NCI-H460 (cell line): ENCODE results near the gene TMEM51. TPM values are rescaled to one million over a fixed set of nuclear protein-coding genes. Genes with fewer than 3 reads are reported as not detected.

Experiments
- DNase-seq: peaks from one replicate; pipeline ENCODE4 v3.0.0-alpha.2; 2016; ENCODE audit warnings: low read depth; ENCODE audit errors: extremely low read depth
- total RNA-seq: library from RNA; depleted of rRNA; stranded (reverse); fragments of >200 nt; shearing (Covaris generic); gene quantifications from 2 replicates; pipeline ENCODE4 v1.2.3, GENCODE V29; 2014

Gene TMEM51
- total RNA-seq, 1 experiment from 2014 or later, result 6.3 TPM

- DNase-seq, result no peak
Measured at GRCh38 chr1:15212216-15212953, 58.8 kb downstream of the TMEM51 start.

GRCh38 chr1:15212954-15213291 lies 59.4 kb downstream of the TMEM51 start:
- DNase-seq, result no peak

DNA sequence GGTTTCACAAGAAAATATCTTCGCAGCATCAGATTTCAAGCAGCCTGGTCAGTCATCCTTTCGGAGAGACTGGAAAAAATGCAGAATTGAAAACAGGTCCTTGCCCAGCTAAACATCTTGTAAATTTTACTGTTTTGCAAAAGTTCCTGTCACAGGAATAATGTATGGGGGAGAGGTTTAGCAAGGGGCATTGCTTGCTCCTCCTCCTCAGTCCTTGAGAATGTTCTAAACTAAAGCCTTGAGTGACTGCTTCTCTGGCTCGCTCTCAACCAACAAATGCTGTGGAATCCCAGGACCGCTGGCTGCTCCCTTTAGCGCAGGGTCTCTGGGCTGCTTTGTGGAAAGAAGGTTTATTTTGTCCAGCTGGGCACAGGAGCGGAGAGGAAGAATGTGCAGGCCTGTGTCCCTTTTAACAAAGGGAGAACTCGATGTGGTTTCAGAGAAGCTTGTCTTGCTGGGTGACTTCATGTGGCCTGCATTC lies 59.8 kb downstream of the TMEM51 start:
- no peak for DNase-seq

- DNase-seq, result no peak
Measured at GRCh38 chr1:15214527-15214926, 61.0 kb downstream of the TMEM51 start.

- DNase-seq, result no peak
Measured at GRCh38 chr1:15215116-15215515, 61.6 kb downstream of the TMEM51 start.

- no peak for DNase-seq
Measured at GRCh38 chr1:15217654-15218053, 64.1 kb downstream of the TMEM51 start.

DNA sequence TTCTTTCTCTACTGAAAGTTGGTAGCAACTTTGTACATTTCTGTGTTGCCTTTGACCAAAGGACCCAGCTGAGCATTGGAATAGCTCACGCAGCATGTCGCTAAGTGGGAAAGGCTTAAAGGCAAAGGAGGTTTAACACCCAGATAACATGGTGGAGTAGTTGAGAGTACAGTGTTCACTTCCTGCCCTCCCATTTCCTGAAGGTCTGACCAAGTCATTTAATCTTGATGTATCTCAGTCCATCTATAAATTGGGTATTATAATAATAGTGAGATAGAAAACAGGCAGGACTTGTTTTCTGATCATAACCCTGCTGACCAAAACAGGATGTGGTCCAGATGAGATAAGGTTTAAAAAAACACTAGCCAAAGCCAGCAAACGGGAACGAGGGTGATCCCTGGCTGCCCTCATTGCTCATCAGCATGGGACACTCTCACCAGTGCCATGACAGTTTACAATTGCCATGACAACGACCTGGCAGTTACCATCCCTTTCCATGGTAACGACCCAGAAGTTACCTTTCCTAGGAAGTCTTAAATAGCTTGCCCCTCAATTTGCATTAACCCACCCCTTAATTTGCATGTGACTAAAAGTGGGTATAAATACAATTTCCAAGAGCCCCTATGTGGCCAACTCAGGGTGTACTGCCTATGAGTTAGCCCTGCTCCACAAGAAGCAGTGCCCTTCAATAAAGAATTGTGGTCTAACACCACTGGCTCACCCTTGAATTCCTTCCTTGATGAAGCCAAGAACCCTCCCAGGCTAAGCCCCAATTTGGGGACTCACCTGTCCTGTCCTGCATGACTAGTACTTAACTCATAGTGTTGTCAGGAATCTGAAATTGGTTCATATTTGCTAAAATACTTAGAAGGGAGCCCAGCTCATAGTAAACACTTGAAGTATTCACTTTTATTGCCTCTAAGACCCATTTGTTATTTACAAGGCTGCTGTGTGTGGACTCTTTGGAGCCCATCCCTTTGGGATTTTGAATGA lies 65.0 kb downstream of the TMEM51 start:
- no peak for DNase-seq

DNA sequence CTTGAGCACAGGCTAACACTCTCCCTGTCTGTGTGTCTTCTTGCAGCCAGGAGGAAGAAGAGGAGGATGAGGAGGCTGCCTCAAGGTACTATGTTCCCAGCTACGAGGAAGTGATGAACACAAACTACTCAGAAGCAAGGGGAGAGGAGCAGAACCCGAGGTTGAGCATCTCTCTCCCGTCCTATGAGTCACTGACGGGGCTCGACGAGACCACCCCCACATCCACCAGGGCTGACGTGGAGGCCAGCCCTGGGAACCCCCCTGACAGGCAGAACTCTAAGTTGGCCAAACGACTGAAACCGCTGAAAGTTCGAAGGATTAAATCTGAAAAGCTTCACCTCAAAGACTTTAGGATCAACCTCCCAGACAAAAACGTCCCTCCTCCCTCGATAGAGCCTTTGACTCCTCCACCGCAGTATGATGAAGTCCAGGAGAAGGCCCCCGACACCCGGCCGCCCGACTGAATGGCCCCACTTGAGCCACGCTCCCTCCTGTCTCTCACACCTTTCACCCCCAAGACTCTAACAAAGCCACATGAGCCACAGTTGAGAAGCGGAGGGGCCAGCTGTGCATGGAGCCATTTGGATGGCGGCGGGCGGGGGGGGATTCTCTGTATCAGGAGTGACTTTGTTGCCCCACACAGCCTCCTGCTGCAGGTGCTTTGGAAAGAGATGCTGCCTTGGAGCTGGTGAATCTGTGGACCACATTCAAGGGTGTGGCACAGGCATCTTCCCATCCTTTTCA lies 65.9 kb downstream of the TMEM51 start:
- DNase-seq, result no peak

GRCh38 chr1:15220024-15220392 lies 66.5 kb downstream of the TMEM51 start:
- DNase-seq, result no peak

DNA sequence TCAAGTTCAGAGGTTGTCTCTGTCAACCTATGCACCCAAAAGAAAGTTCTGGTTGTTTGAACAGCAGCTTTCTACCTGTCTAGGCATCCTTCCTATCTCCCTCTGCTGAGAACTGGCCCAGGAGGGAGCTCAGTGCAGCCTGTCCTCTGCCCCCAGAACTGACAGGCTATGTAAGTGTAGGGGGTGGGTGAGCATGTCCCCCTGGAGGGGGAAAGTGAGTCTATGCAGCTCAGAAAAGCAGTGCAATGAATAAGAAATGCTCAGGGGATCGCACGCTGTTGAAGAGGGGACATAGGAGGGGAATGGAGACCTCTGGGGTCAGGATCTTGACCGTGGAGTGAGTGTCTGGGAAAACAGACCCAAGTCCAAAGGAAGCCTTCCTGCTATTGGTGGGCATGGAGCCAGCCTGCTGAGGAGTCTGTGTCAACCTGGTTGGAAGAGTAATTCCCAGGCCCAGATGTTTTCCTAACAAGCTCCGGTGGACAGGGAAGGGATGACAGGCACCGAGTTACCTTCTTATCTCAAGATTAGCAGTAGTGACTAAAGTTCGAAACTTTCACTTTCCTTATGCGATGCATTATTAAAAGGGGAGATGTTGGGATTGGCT lies 67.4 kb downstream of the TMEM51 start:
- DNase-seq, result no peak

- no peak for DNase-seq
Measured at GRCh38 chr1:15222653-15223303, 69.2 kb downstream of the TMEM51 start.

GRCh38 chr1:15224259-15224869 lies 70.8 kb downstream of the TMEM51 start:
- DNase-seq, result no peak

- no peak for DNase-seq
Measured at GRCh38 chr1:15224974-15225373, 71.4 kb downstream of the TMEM51 start.

DNA sequence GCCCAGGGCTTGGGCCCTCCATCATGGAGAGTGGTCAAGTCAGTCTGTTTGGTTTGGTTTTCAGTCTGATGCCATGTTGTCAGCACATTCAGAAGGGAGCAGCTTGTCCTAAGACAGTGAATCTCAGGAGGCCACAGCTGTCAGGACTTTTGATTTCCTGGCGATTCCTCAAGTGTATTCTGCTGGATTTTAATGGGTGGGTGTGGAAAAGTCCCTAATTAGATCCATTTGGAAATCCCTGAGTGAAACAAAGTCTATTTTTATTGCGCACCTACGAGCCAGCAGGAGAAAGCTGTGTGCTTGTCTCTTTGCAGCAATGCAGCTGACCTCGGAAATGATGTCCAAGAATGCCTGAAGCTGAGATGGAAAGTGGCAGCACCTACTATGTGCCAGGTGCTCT lies 71.9 kb downstream of the TMEM51 start:
- DNase-seq, result no peak

DNA sequence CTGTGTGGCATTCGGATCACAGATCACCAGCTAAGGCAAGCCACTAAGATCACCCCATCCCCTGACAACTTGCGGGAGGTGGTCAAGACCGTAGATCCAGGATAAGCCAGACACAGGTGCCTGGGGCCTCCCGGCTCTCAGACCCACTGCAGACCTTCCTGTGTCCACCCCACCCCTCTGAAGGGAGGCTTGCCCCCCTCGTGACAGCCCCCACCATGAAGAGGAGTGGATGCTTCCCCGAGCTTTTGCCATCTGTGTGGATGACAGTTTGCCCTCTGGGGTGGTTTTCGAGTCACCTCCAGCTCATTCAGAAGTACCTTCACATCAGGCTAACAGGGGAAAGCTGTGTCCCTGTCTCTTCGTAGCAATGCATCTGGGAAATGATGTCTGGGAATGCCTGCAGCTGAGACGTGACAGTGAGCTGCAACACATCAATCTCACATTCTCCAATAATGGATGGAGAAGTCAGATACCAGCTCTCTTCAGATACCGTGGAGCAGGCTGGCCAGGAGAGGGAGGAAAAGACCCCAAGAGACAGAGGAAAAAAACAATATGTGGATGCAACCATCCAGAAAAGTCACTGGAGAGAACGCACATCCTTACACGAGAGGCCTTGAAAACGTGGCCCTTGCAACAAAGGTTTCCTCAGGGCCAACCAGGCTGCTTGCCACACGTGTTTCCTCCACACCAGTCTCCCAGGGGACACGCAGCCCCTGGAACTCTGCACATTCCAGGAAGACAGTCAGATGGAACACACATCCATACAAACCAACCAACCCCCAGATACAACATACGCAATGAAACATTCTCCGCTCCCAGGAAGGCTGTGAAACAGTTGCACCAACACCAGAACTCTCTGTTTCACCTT lies 73.1 kb downstream of the TMEM51 start:
- no peak for DNase-seq

DNA sequence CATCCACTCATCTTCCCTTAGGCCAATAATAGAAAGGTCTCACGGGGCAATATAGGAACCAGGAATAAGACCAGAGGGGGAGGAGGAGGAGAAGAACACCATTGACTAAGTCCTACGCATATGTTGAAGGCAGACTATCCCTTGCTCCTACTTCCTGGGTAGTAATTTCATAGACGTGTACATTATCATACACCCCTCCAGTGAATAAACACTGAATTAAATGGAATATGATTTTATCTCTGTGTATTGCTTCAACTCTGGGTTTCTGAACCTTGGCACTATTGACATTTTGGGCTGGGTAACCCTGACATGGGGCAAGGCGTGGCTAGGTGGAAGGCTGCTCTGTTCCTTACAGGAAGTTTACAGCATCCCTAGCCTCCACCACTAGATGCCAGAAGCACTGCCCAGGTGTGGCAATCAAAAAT lies 76.2 kb downstream of the TMEM51 start:
- DNase-seq, result no peak

GRCh38 chr1:15231714-15232201 lies 78.2 kb downstream of the TMEM51 start:
- DNase-seq, result no peak

GRCh38 chr1:15233689-15234088 lies 80.1 kb downstream of the TMEM51 start:
- no peak for DNase-seq

DNA sequence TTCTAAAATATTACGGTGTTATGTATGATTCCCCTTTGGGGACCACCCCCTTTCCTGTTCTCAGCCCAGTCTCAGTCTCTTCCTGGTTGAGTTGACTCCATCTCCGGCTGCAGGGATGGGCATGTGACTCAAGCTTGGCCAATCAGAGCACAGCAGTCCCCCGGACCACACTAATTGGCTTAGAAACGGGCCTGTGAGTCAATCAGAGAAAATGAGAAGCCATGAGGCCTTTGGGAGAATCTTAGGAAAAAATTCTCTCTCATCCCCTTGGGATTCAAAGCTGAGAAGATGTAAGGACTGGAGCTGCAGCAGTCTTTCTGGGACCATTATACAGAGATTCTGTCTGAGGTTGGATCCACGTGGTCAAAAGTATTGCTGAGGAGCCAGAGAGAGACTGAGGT lies 82.8 kb downstream of the TMEM51 start:
- DNase-seq, result no peak
